GM18907 (cell line): ENCODE results near the gene MACROH2A2.

Experiments
- ATAC-seq: cut with Tn5 transposase; IDR thresholded peaks from one replicate; pipeline ENCODE4 v1.9.1; 2021; ENCODE audit warnings: mild to moderate bottlenecking, moderate library complexity; ENCODE audit not compliant: unreplicated experiment

The MACROH2A2 gene

GRCh38 chr10:70125918-70126552 lies 73.4 kb downstream of the MACROH2A2 start:
- no peak for ATAC-seq

- no peak for ATAC-seq
These were observed 74.2 kb downstream of the MACROH2A2 start for GRCh38 chr10:70126700-70127395.

GRCh38 chr10:70130878-70131559 lies 78.4 kb downstream of the MACROH2A2 start:
- ATAC-seq, result no peak

GRCh38 chr10:70131560-70131937 lies 78.9 kb downstream of the MACROH2A2 start:
- ATAC-seq, result no peak

- ATAC-seq, result peak; percentile 76
These were observed 79.7 kb downstream of the MACROH2A2 start, which contains the start of gene AIFM2 for GRCh38 chr10:70132098-70133029. AIFM2 (minus strand) TSS chr10:70132825; CDS start chr10:70124084, 8,741 bp downstream.

GRCh38 chr10:70135046-70135445 lies 82.4 kb downstream of the MACROH2A2 start:
- ATAC-seq, result no peak

- no peak for ATAC-seq
These were observed 83.0 kb downstream of the MACROH2A2 start for GRCh38 chr10:70135684-70136083.

- ATAC-seq, result no peak
These were observed 84.5 kb downstream of the MACROH2A2 start for GRCh38 chr10:70137135-70137534.

- ATAC-seq, result no peak
These were observed 85.6 kb downstream of the MACROH2A2 start for GRCh38 chr10:70137927-70138883.

- ATAC-seq, result no peak
These were observed 86.7 kb downstream of the MACROH2A2 start for GRCh38 chr10:70139151-70139996.

- ATAC-seq, result no peak
These were observed 87.3 kb downstream of the MACROH2A2 start for GRCh38 chr10:70139997-70140250.

- ATAC-seq, result no peak
These were observed 87.7 kb downstream of the MACROH2A2 start for GRCh38 chr10:70140297-70140696.

GRCh38 chr10:70142555-70142954 lies 89.9 kb downstream of the MACROH2A2 start:
- ATAC-seq, result no peak

- no peak for ATAC-seq
These were observed 91.9 kb downstream of the MACROH2A2 start for GRCh38 chr10:70144372-70145110.

- peak; percentile 11 for ATAC-seq
These were observed 92.6 kb downstream of the MACROH2A2 start for GRCh38 chr10:70145166-70145665.

GRCh38 chr10:70145666-70146488 lies 93.2 kb downstream of the MACROH2A2 start:
- peak; percentile 60 for ATAC-seq

- peak; percentile 95 for ATAC-seq
These were observed 94.0 kb downstream of the MACROH2A2 start, which contains the start of gene TYSND1 for GRCh38 chr10:70146489-70147258. TYSND1 (minus strand) TSS chr10:70146700; CDS start chr10:70146586, 114 bp downstream.
